Nephron (organoid): ENCODE data around the gene TTC22.

Source experiments
- H3K27ac Mint-ChIP-seq, 3 experiments: 2 replicates each; pipeline ENCODE4 v1.8.0; 2020; ENCODE audit warnings: mixed read lengths in 3 of 3, mild to moderate bottlenecking in 2 of 3, moderate library complexity in 1 of 3
- H3K27me3 Mint-ChIP-seq: 2 replicates; pipeline ENCODE4 v1.8.0; 2021; ENCODE audit warnings: low read depth, mild to moderate bottlenecking, moderate library complexity, mixed read lengths
- H3K36me3 Mint-ChIP-seq: 2 replicates; pipeline ENCODE4 v1.8.0; 2020; ENCODE audit warnings: low read depth, mixed read lengths
- H3K4me1 Mint-ChIP-seq: 2 replicates; pipeline ENCODE4 v1.8.0; 2020; ENCODE audit warnings: mixed read lengths
- H3K4me3 Mint-ChIP-seq, 3 experiments: 2 replicates each; pipeline ENCODE4 v1.8.0; 2020; ENCODE audit warnings: mild to moderate bottlenecking in 3 of 3, mixed read lengths in 3 of 3, moderate library complexity in 2 of 3
- H3K9me3 Mint-ChIP-seq: 2 replicates; pipeline ENCODE4 v1.8.0; 2020; ENCODE audit warnings: mixed read lengths
- CTCF ChIP-seq, 3 experiments: fragments of 200-600 bp; sonication (generic); IDR thresholded peaks; one replicate each; pipeline ENCODE4 v1.5.0; 2021; ENCODE audit warnings: antibody characterized with exemption in 3 of 3; ENCODE audit not compliant: unreplicated experiment in 3 of 3

TTC22 gene

GRCh38 chr1:54736685-54737084 lies 64.4 kb downstream of the TTC22 start:
- Mint-ChIP-seq H3K27me3 (no peaks in the 10 kb centered on the region), H3K27ac (no peak overlapping the region), H3K4me3 (no peak overlapping the region), H3K4me1 (no peaks in the 10 kb centered on the region), H3K9me3 (no peaks in the 10 kb centered on the region), H3K36me3 (peaks cover 62% of the 10 kb centered on the region)
- no peak for TF ChIP-seq CTCF (IDR thresholded peaks at IDR 0.05; ENCODE audit: unreplicated experiment in 3 of 3)
